Measurements from ENCODE around the gene POLR3B. TPM values are rescaled to one million over a fixed set of nuclear protein-coding genes. Genes with fewer than 3 reads are reported as not detected.

The POLR3B gene
- total RNA-seq, 2 experiments from 2014 or later = 2.5 to 2.6 TPM

DNA sequence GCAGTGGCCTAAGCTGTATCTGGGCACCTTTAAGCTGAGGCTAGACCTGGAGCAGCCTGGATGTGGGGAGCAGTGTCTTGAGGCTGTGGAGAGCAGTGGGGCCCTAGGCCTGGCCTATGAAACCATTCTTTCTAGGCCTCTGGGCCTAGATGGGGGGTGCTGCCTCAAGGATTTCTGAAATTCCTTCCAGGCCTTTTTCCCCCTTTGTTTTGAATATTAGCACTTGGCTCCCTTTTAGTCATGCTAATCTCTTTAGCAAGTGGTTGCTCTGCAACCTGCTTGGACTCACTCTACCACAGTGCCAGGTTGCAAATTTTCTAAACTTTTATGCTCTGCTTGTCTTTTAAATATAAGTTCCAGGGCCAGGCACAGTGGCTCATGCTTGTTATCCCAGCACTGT is 183.7 kb downstream of the POLR3B start:
- Histone ChIP-seq H3K27me3 (ENCODE audit: control insufficient read depth in 1 of 2, insufficient read depth in 2 of 2, low read length in 2 of 2) (no peaks in the 10 kb centered on the region), H3K36me3 (ENCODE audit: insufficient read depth, low read length) (no peaks in the 10 kb centered on the region), H3K9me3 (ENCODE audit: control insufficient read depth in 1 of 2, insufficient read depth in 1 of 2, low read length in 2 of 2) (peaks cover 14 to 18% of the 10 kb centered on the region in 2 experiments), H3K4me1 (ENCODE audit: insufficient read depth, low read length) (no peaks in the 10 kb centered on the region), H3K27ac (ENCODE audit: low read depth in 1 of 2, low read length in 2 of 2) (no peak overlapping the region), H3K4me3 (ENCODE audit: low read length) (no peak overlapping the region)
- ATAC-seq (ENCODE audit: poor library complexity) (no peak), DNase-seq (no peak)
- Mint-ChIP-seq H3K27me3 (peaks cover 20% of the 10 kb centered on the region), H3K9me3 (peaks cover 5% of the 10 kb centered on the region), H3K36me3 (ENCODE audit: low read depth) (no peaks in the 10 kb centered on the region), H3K4me3 (no peak overlapping the region), H3K27ac (no peak overlapping the region), H3K4me1 (ENCODE audit: low read depth) (no peaks in the 10 kb centered on the region)
- TF ChIP-seq, protein P1, sequence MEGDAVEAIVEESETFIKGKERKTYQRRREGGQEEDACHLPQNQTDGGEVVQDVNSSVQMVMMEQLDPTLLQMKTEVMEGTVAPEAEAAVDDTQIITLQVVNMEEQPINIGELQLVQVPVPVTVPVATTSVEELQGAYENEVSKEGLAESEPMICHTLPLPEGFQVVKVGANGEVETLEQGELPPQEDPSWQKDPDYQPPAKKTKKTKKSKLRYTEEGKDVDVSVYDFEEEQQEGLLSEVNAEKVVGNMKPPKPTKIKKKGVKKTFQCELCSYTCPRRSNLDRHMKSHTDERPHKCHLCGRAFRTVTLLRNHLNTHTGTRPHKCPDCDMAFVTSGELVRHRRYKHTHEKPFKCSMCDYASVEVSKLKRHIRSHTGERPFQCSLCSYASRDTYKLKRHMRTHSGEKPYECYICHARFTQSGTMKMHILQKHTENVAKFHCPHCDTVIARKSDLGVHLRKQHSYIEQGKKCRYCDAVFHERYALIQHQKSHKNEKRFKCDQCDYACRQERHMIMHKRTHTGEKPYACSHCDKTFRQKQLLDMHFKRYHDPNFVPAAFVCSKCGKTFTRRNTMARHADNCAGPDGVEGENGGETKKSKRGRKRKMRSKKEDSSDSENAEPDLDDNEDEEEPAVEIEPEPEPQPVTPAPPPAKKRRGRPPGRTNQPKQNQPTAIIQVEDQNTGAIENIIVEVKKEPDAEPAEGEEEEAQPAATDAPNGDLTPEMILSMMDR (IDR thresholded peaks at IDR 0.05) = no peak
- CTCF ChIA-PET = no interaction called here
- intact Hi-C loops (cut with DNase I, micrococcal nuclease) = no loop called here
- POLR2A ChIA-PET = no interaction called here

DNA sequence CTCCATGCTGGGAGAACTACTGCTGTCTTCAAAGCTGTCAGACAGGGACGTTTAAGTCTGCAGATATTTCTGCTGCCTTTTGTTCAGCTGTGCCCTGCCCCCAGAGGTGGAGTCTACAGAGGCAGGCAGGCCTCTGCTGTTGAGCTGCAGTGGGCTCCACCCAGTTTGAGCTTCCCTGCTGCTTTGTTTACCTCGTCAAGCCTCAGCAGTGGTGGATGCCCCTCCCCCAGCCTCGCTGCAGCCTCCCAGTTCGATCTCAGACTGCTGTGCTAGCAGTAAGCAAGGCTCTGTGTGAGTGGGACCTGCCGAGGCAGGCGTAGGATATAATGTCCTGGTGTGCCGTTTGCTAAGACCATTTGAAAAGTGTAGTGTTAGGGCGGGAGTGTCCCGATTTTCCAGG is 193.9 kb downstream of the POLR3B start:
- H3K4me1 ChIP-seq (ENCODE audit: insufficient read depth, low read length) = no peaks in the 10 kb centered on the region
- peaks cover 18% of the 10 kb centered on the region for H3K27me3 Mint-ChIP-seq
- ChIA-PET POLR2A (no interaction called here), CTCF (no interaction called here)
- ATAC-seq (ENCODE audit: poor library complexity) = no peak
- H3K27me3 ChIP-seq (ENCODE audit: control insufficient read depth in 1 of 2, insufficient read depth in 2 of 2, low read length in 2 of 2) = peaks cover 5 to 7% of the 10 kb centered on the region in 2 experiments
- TF ChIP-seq, protein P1 (IDR thresholded peaks at IDR 0.05) = no peak
- peaks cover 4 to 16% of the 10 kb centered on the region in 2 experiments for H3K9me3 ChIP-seq (ENCODE audit: control insufficient read depth in 1 of 2, insufficient read depth in 1 of 2, low read length in 2 of 2)
- peaks cover 13% of the 10 kb centered on the region for H3K9me3 Mint-ChIP-seq
- no peak overlapping the region for H3K4me3 ChIP-seq (ENCODE audit: low read length)
- no peaks in the 10 kb centered on the region for H3K4me1 Mint-ChIP-seq (ENCODE audit: low read depth)
- intact Hi-C loops (cut with DNase I, micrococcal nuclease) = no loop called here
- H3K27ac Mint-ChIP-seq = no peak overlapping the region
- no peak overlapping the region for H3K27ac ChIP-seq (ENCODE audit: low read depth in 1 of 2, low read length in 2 of 2)
- no peak overlapping the region for H3K4me3 Mint-ChIP-seq
- H3K36me3 ChIP-seq (ENCODE audit: insufficient read depth, low read length) = no peaks in the 10 kb centered on the region
- no peaks in the 10 kb centered on the region for H3K36me3 Mint-ChIP-seq (ENCODE audit: low read depth)
- DNase-seq = no peak

DNA sequence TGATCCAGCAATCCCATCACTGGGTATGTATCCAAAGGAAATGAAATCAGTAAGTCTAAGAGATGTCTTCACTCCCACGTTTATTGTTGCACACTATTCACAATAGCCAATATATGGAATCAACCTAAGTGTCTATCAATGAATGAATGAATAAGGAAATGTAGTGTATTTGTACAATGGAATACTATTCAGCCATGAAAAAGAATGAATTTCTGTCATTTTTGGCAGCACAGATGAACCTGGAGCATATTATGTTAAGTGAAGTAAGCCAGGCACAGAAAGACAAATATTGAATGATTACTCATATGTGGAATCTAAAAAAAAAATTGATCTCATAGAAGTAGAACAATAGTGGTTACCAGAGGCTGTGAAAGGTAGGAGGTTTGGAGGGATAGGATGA is 194.7 kb downstream of the POLR3B start:
- Mint-ChIP-seq H3K27me3 (peaks cover 18% of the 10 kb centered on the region), H3K4me1 (ENCODE audit: low read depth) (no peaks in the 10 kb centered on the region), H3K9me3 (peaks cover 13% of the 10 kb centered on the region), H3K4me3 (no peak overlapping the region), H3K36me3 (ENCODE audit: low read depth) (no peaks in the 10 kb centered on the region), H3K27ac (no peak overlapping the region)
- Histone ChIP-seq H3K27ac (ENCODE audit: low read depth in 1 of 2, low read length in 2 of 2) (no peak overlapping the region), H3K36me3 (ENCODE audit: insufficient read depth, low read length) (no peaks in the 10 kb centered on the region), H3K4me1 (ENCODE audit: insufficient read depth, low read length) (no peaks in the 10 kb centered on the region), H3K4me3 (ENCODE audit: low read length) (no peak overlapping the region), H3K27me3 (ENCODE audit: control insufficient read depth in 1 of 2, insufficient read depth in 2 of 2, low read length in 2 of 2) (peaks cover 5 to 7% of the 10 kb centered on the region in 2 experiments), H3K9me3 (ENCODE audit: control insufficient read depth in 1 of 2, insufficient read depth in 1 of 2, low read length in 2 of 2) (peaks cover 4 to 16% of the 10 kb centered on the region in 2 experiments)
- ATAC-seq (ENCODE audit: poor library complexity) = no peak
- ChIA-PET POLR2A (no interaction called here), CTCF (no interaction called here)
- intact Hi-C loops (cut with DNase I, micrococcal nuclease) = no loop called here
- no peak for DNase-seq
- TF ChIP-seq, protein P1 (IDR thresholded peaks at IDR 0.05) = no peak

Other genes starting within 250 kb of the POLR3B start
- gene NUAK1, start 218.8 kb upstream of the POLR3B start, total RNA-seq = under 1 TPM in 1 of 2 experiments, not detected in 1; 0.16 TPM
- 10 to 100 TPM; 14.7 to 15.7 TPM for gene CKAP4, start 109.7 kb upstream of the POLR3B start, total RNA-seq
- gene TCP11L2, start 55.0 kb upstream of the POLR3B start, total RNA-seq = 100 to 1,000 TPM; 139 to 144 TPM
- not detected for gene RFX4, start 225.3 kb downstream of the POLR3B start, total RNA-seq